Measurements from ENCODE around the gene AQP2. TPM values are rescaled to one million over a fixed set of nuclear protein-coding genes. Genes with fewer than 3 reads are reported as not detected.

The AQP2 gene
- total and polyA plus RNA-seq, 2 of the 13 experiments (the other 11 are each of a cell fraction or from before 2014, with no cell fraction given): not detected

DNA sequence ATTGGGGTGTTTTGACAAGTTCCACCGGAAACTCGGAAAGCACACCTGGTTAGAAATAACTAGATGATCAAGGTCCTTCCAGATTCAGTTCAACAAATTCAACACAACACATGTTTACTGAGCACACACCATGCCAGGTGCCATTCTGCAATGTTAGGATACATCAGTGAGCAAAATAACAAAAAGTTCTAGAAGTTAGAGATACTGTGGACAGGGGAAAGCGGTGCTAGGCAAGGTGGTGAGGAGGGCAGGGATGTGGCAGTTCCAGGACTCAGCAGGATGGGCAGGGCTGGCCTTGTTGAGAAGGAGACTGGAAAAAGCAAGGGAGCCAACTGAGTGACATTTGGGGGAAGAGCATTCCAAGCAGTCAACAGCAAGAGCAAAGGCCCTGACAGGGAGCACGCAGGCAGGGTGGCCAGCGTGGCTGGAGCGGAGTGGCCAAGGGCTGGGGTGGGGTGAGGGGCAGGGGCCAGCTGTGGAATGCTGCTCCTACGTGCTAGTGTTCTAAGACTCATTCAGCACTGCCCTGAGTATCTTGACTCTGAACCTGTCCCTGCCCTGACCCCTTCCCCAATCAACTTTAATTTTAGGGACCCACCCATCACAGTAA, 27.4 kb upstream of the AQP2 start (continued):
- TF ChIP-seq, protein P1, sequence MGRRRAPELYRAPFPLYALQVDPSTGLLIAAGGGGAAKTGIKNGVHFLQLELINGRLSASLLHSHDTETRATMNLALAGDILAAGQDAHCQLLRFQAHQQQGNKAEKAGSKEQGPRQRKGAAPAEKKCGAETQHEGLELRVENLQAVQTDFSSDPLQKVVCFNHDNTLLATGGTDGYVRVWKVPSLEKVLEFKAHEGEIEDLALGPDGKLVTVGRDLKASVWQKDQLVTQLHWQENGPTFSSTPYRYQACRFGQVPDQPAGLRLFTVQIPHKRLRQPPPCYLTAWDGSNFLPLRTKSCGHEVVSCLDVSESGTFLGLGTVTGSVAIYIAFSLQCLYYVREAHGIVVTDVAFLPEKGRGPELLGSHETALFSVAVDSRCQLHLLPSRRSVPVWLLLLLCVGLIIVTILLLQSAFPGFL (CRISPR knock-in tag; IDR thresholded peaks at IDR 0.05): no peak
- no peak for TF ChIP-seq SSRP1 (CRISPR knock-in tag; IDR thresholded peaks at IDR 0.05)
- no peak for TF ChIP-seq THAP11 (CRISPR knock-in tag; IDR thresholded peaks at IDR 0.05)
- no peak for TF ChIP-seq PHB2 (IDR thresholded peaks at IDR 0.05; ENCODE audit: partially characterized antibody)
- no peak for TF ChIP-seq SP5 (CRISPR knock-in tag; IDR thresholded peaks at IDR 0.05; ENCODE audit: borderline replicate concordance, low read depth)
- no peak for TF ChIP-seq ZNF18 (CRISPR knock-in tag; IDR thresholded peaks at IDR 0.05; ENCODE audit: insufficient replicate concordance)

- Histone ChIP-seq H3K4me3 (replicated peaks in 1 of 3; ENCODE audit: insufficient read depth in 1 of 3, low read depth in 2 of 3, low read length in 3 of 3) (no peak overlapping the region), H3K9me3 (ENCODE audit: low read length) (no peaks in the 10 kb centered on the region), H3K4me2 (ENCODE audit: low read depth, low read length) (no peak overlapping the region), H3K27me3 (ENCODE audit: control insufficient read depth in 1 of 2, insufficient read depth in 2 of 2, low read length in 2 of 2) (peaks cover 1 to 6% of the 10 kb centered on the region in 2 experiments; a peak in 1 of 5 replicates), H3K4me1 (ENCODE audit: insufficient read depth, low read length) (no peaks in the 10 kb centered on the region), H3K27ac (ENCODE audit: extremely low read length, insufficient read depth, low read length) (no peak overlapping the region), H3K9ac (ENCODE audit: insufficient read depth, low read depth, low read length) (no peak overlapping the region), H3K36me3 (replicated peaks in 1 of 2; ENCODE audit: control insufficient read depth in 1 of 2, insufficient read depth in 2 of 2, low read length in 2 of 2) (no peaks in the 10 kb centered on the region), H3K79me2 (ENCODE audit: insufficient read depth, low read length) (no peaks in the 10 kb centered on the region), H4K20me1 (ENCODE audit: insufficient read depth, low read length) (no peaks in the 10 kb centered on the region), H2AFZ (ENCODE audit: low read length) (no peak overlapping the region)
- ChIA-PET POLR2A (no interaction called here), CTCF (ENCODE audit: low intra/inter-chr PET ratio, low total read pairs) (no interaction called here)
- 39% methylated on average over 12 of the region's 15 CpGs for WGBS (ENCODE audit: low lambda C conversion rate)
- BruUV-seq (replicated peaks): no TSS peak
- no peak for ATAC-seq
- FAIRE-seq: no peak
- DNase-seq (ENCODE audit: low spot score): no peak
- in situ Hi-C loops (cut with HindIII; ENCODE audit: extremely low pct_ligation_motif_present, low pct_unique_long_range_greater_than_20kb) (no loop called here), intact Hi-C loops (cut with micrococcal nuclease; ENCODE audit: unreplicated experiment) (no loop called here)
- TF ChIP-seq DRAP1 (CRISPR knock-in tag; IDR thresholded peaks at IDR 0.05): no peak
- peak in 1 of 2 experiments; percentile 67; a peak in 2 of 4 replicates for TF ChIP-seq MAFK (conservative IDR thresholded peaks at IDR 0.05 in 1 of 2, IDR thresholded peaks at IDR 0.05 in 1 of 2; ENCODE audit: low read length in 2 of 2)
- no peak for TF ChIP-seq ZNF713 (CRISPR knock-in tag; IDR thresholded peaks at IDR 0.05)
- TF ChIP-seq SAFB2 (CRISPR knock-in tag; IDR thresholded peaks at IDR 0.05; ENCODE audit: borderline replicate concordance, low read depth): no peak
- TF ChIP-seq, protein P2, sequence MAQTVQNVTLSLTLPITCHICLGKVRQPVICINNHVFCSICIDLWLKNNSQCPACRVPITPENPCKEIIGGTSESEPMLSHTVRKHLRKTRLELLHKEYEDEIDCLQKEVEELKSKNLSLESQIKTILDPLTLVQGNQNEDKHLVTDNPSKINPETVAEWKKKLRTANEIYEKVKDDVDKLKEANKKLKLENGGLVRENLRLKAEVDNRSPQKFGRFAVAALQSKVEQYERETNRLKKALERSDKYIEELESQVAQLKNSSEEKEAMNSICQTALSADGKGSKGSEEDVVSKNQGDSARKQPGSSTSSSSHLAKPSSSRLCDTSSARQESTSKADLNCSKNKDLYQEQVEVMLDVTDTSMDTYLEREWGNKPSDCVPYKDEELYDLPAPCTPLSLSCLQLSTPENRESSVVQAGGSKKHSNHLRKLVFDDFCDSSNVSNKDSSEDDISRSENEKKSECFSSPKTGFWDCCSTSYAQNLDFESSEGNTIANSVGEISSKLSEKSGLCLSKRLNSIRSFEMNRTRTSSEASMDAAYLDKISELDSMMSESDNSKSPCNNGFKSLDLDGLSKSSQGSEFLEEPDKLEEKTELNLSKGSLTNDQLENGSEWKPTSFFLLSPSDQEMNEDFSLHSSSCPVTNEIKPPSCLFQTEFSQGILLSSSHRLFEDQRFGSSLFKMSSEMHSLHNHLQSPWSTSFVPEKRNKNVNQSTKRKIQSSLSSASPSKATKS (CRISPR knock-in tag; IDR thresholded peaks at IDR 0.05): no peak
- TF ChIP-seq, protein P3, sequence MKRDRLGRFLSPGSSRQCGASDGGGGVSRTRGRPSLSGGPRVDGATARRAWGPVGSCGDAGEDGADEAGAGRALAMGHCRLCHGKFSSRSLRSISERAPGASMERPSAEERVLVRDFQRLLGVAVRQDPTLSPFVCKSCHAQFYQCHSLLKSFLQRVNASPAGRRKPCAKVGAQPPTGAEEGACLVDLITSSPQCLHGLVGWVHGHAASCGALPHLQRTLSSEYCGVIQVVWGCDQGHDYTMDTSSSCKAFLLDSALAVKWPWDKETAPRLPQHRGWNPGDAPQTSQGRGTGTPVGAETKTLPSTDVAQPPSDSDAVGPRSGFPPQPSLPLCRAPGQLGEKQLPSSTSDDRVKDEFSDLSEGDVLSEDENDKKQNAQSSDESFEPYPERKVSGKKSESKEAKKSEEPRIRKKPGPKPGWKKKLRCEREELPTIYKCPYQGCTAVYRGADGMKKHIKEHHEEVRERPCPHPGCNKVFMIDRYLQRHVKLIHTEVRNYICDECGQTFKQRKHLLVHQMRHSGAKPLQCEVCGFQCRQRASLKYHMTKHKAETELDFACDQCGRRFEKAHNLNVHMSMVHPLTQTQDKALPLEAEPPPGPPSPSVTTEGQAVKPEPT (CRISPR knock-in tag; IDR thresholded peaks at IDR 0.05; ENCODE audit: low read depth): no peak
- TF ChIP-seq HOXA5 (CRISPR knock-in tag; IDR thresholded peaks at IDR 0.05): no peak
- no peak for TF ChIP-seq ZNF234 (CRISPR knock-in tag; conservative IDR thresholded peaks at IDR 0.05)
- TF ChIP-seq HOXD1 (CRISPR knock-in tag; IDR thresholded peaks at IDR 0.05): no peak
Observed at GRCh38 chr12:49923880-49924556, 26.5 kb upstream of the AQP2 start.

Measured in HepG2 (cell line).